Activated CD4-positive, CD25-positive, alpha-beta regulatory T cell (primary cell): ENCODE data around the gene HPF1.
"Not testable (repeated sequence)": the region's sequence is repeated elsewhere in the genome, so short reads cannot be mapped to it uniquely, and the experiment has no call there.

ENCODE experiments used
- DNase-seq, 4 experiments: peaks; one replicate each; lab custom pipeline; 2025; lab: John Stamatoyannopoulos, UW

HPF1 gene

GRCh38 chr4:169738604-169739003 is 19.1 kb downstream of the HPF1 start:
- DNase-seq = not testable (repeated sequence)

- DNase-seq = no peak
Observed at GRCh38 chr4:169730564-169730963, 27.2 kb downstream of the HPF1 start.

- no peak for DNase-seq
Observed at GRCh38 chr4:169727616-169728015, 30.1 kb downstream of the HPF1 start.

GRCh38 chr4:169724260-169724659 is 33.5 kb downstream of the HPF1 start:
- DNase-seq = no peak

GRCh38 chr4:169723207-169723965 is 34.4 kb downstream of the HPF1 start:
- DNase-seq = no peak

- DNase-seq = no peak
Observed at GRCh38 chr4:169720529-169720928, 37.2 kb downstream of the HPF1 start.

GRCh38 chr4:169716677-169717076 is 41.1 kb downstream of the HPF1 start:
- no peak for DNase-seq

- DNase-seq = no peak
Observed at GRCh38 chr4:169715826-169716225, 41.9 kb downstream of the HPF1 start.

GRCh38 chr4:169707958-169708643 is 49.6 kb downstream of the HPF1 start:
- DNase-seq = no peak

- DNase-seq = no peak
Observed at GRCh38 chr4:169698331-169698730, 59.4 kb downstream of the HPF1 start.

GRCh38 chr4:169690787-169691186 is 67.0 kb downstream of the HPF1 start:
- no peak for DNase-seq

GRCh38 chr4:169689681-169690080 is 68.1 kb downstream of the HPF1 start:
- DNase-seq = no peak

GRCh38 chr4:169682372-169683047 is 75.2 kb downstream of the HPF1 start:
- DNase-seq = no peak
